PC-3 (cell line): ENCODE measurements around the gene KLF4.

ENCODE experiments used
- EZH2 ChIP-seq: fragments of 300-600 bp; sonication (generic); IDR thresholded peaks from one replicate; pipeline ENCODE4 v1.6.1; 2017; ENCODE audit warnings: antibody characterized with exemption, mild to moderate bottlenecking, low read length; ENCODE audit not compliant: unreplicated experiment
- TF ChIP-seq, protein P1 (sequence below): fragments of 300-600 bp; sonication (generic); conservative IDR thresholded peaks from 2 replicates; pipeline ENCODE4 v1.5.1; 2017; ENCODE audit warnings: antibody characterized with exemption, low read depth, mild to moderate bottlenecking, low read length

DNA sequence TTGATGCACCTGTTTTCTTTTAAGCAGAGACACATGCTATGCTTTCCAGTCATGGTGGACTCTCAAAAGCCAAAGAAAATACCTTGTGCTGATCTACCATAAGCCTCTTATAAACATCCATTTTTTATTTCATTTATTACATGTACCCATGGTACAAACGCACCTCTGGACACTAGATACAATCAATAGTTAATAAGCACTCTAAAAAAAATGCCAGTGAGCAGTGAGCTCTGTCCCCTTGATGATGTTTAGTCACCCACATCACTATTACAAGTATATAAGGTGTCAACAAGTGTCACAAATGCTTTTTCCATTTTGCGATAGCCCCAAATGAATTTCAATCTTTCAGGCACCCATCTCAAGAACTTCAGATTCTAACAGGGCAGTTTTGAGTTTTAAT lies 5.9 kb downstream of the KLF4 start:
- TF ChIP-seq, protein P1, sequence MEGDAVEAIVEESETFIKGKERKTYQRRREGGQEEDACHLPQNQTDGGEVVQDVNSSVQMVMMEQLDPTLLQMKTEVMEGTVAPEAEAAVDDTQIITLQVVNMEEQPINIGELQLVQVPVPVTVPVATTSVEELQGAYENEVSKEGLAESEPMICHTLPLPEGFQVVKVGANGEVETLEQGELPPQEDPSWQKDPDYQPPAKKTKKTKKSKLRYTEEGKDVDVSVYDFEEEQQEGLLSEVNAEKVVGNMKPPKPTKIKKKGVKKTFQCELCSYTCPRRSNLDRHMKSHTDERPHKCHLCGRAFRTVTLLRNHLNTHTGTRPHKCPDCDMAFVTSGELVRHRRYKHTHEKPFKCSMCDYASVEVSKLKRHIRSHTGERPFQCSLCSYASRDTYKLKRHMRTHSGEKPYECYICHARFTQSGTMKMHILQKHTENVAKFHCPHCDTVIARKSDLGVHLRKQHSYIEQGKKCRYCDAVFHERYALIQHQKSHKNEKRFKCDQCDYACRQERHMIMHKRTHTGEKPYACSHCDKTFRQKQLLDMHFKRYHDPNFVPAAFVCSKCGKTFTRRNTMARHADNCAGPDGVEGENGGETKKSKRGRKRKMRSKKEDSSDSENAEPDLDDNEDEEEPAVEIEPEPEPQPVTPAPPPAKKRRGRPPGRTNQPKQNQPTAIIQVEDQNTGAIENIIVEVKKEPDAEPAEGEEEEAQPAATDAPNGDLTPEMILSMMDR, result no peak
- TF ChIP-seq EZH2, result no peak
